ENCODE results near the gene SMTN. TPM values are rescaled to one million over a fixed set of nuclear protein-coding genes. Genes with fewer than 3 reads are reported as not detected.

Gene SMTN
- total and polyA plus RNA-seq, 4 donors: 10.1 to 47.3 (median 13.8) TPM

GRCh38 chr22:31120642-31121041 lies 39.5 kb downstream of the SMTN start:
- no peak for TF ChIP-seq FOXA1 (IDR thresholded peaks at IDR 0.05)
- H3K4me3 ChIP-seq (ENCODE audit: low read depth in 1 of 3, low read length in 3 of 3): no peak overlapping the region
- 98% methylated on average over 1 of the region's 1 CpG for WGBS

GRCh38 chr22:31121403-31121802 lies 40.3 kb downstream of the SMTN start:
- TF ChIP-seq YY1 (IDR thresholded peaks at IDR 0.05) (no peak), JUND (IDR thresholded peaks at IDR 0.05) (no peak), CTCF (IDR thresholded peaks at IDR 0.05; ENCODE audit: low read depth, low read length, missing input control) (no peak)
- WGBS: 98% methylated on average over 4 of the region's 4 CpGs
- DNase-seq (ENCODE audit: low spot score): no peak
- H3K27me3 ChIP-seq (ENCODE audit: control insufficient read depth in 4 of 4, insufficient read depth in 4 of 4, low read length in 3 of 4): no peaks in the 10 kb centered on the region
- H3K4me3 ChIP-seq (ENCODE audit: low read depth in 1 of 3, low read length in 3 of 3): no peak overlapping the region
- H3K36me3 ChIP-seq (ENCODE audit: control insufficient read depth in 4 of 4, insufficient read depth in 3 of 4, low read depth in 1 of 4, low read length in 3 of 4): no peaks in the 10 kb centered on the region
- H3K27ac ChIP-seq (ENCODE audit: low read depth in 1 of 2, low read length in 2 of 2): no peak overlapping the region
- peaks cover 0 to 9% (median 3%) of the 10 kb centered on the region in 4 donors for H3K4me1 ChIP-seq (ENCODE audit: control insufficient read depth in 4 of 4, insufficient read depth in 4 of 4, low read length in 3 of 4)
- H3K9ac ChIP-seq (ENCODE audit: low read depth in 1 of 2, low read length in 2 of 2): no peak overlapping the region
- H3K9me3 ChIP-seq (ENCODE audit: control insufficient read depth in 4 of 4, low read length in 3 of 4): no peaks in the 10 kb centered on the region

More at GRCh38 chr22:31120642-31121041, 39.5 kb downstream of the SMTN start:
- Histone ChIP-seq H3K27ac (ENCODE audit: low read depth in 1 of 2, low read length in 2 of 2) (no peak overlapping the region), H3K4me1 (ENCODE audit: control insufficient read depth in 4 of 4, insufficient read depth in 4 of 4, low read length in 3 of 4) (peaks cover 0 to 9% (median 3%) of the 10 kb centered on the region in 4 donors), H3K9ac (ENCODE audit: low read depth in 1 of 2, low read length in 2 of 2) (no peak overlapping the region), H3K27me3 (ENCODE audit: control insufficient read depth in 4 of 4, insufficient read depth in 4 of 4, low read length in 3 of 4) (no peaks in the 10 kb centered on the region), H3K36me3 (ENCODE audit: control insufficient read depth in 4 of 4, insufficient read depth in 3 of 4, low read depth in 1 of 4, low read length in 3 of 4) (no peaks in the 10 kb centered on the region), H3K9me3 (ENCODE audit: control insufficient read depth in 4 of 4, low read length in 3 of 4) (no peaks in the 10 kb centered on the region)
- no peak for DNase-seq (ENCODE audit: low spot score)

- no peak overlapping the region for H3K27ac ChIP-seq (ENCODE audit: low read depth in 1 of 2, low read length in 2 of 2)
- WGBS: 77% methylated on average over 2 of the region's 2 CpGs
- no peak overlapping the region for H3K4me3 ChIP-seq (ENCODE audit: low read depth in 1 of 3, low read length in 3 of 3)
- H3K27me3 ChIP-seq (ENCODE audit: control insufficient read depth in 4 of 4, insufficient read depth in 4 of 4, low read length in 3 of 4): no peaks in the 10 kb centered on the region
- TF ChIP-seq ZBTB33 (IDR thresholded peaks at IDR 0.05): no peak
- TF ChIP-seq REST (IDR thresholded peaks at IDR 0.05): no peak
- no peak for TF ChIP-seq GABPA (IDR thresholded peaks at IDR 0.05 in 1 of 2, conservative IDR thresholded peaks at IDR 0.05 in 1 of 2)
- no peak for TF ChIP-seq NR2F2 (IDR thresholded peaks at IDR 0.05)
- no peak for TF ChIP-seq ATF3 (IDR thresholded peaks at IDR 0.05)
- no peak for TF ChIP-seq HNF4G (IDR thresholded peaks at IDR 0.05)
- no peak for TF ChIP-seq RAD21 (IDR thresholded peaks at IDR 0.05)
- no peak for TF ChIP-seq SP1 (IDR thresholded peaks at IDR 0.05)
- TF ChIP-seq CTCF (IDR thresholded peaks at IDR 0.05; ENCODE audit: low read depth, low read length, missing input control): no peak
- no peak for DNase-seq (ENCODE audit: low spot score)
- H3K4me1 ChIP-seq (ENCODE audit: control insufficient read depth in 4 of 4, insufficient read depth in 4 of 4, low read length in 3 of 4): peaks cover 0 to 9% (median 3%) of the 10 kb centered on the region in 4 donors
- H3K9me3 ChIP-seq (ENCODE audit: control insufficient read depth in 4 of 4, low read length in 3 of 4): no peaks in the 10 kb centered on the region
- H3K36me3 ChIP-seq (ENCODE audit: control insufficient read depth in 4 of 4, insufficient read depth in 3 of 4, low read depth in 1 of 4, low read length in 3 of 4): no peaks in the 10 kb centered on the region
- H3K9ac ChIP-seq (ENCODE audit: low read depth in 1 of 2, low read length in 2 of 2): no peak overlapping the region
Observed at GRCh38 chr22:31122196-31122531, 41.0 kb downstream of the SMTN start.

Measured in liver (tissue), 9 donors.